ENCODE data around the gene SSR3. TPM values are rescaled to one million over a fixed set of nuclear protein-coding genes. Genes with fewer than 3 reads are reported as not detected.

Gene SSR3
- total and polyA plus RNA-seq, 9 of the 15 experiments (the other 6 are each of a cell fraction or from before 2014, with no cell fraction given), result 104 to 464 (median 307) TPM

DNA sequence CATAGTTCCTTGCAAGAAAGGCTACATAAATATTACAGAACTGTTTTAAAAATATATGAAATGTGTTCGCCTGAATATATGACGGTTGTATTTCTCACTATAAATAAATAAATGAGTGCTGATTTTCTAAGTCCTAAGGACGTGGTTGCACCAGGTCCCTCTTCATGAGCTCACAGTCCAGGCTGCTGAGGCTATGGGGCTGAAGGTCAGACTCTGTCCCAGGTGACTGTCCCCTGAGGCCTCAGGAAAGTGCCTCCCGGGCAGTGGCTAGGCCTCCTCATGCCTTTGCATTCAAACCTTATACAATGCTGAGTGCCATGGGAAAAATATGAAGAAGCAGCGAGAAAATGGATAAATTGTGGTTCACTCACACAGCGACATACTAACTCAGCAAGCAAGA lies 43.5 kb upstream of the SSR3 start (continued):
- no peak for TF ChIP-seq SNAPC5 (CRISPR knock-in tag; IDR thresholded peaks at IDR 0.05)
- TF ChIP-seq RUNX1 (IDR thresholded peaks at IDR 0.05; ENCODE audit: low read depth), result no peak
- no peak for TF ChIP-seq ETS1 (conservative IDR thresholded peaks at IDR 0.05; ENCODE audit: control insufficient read depth, low read depth, low read length)
- no peak for TF ChIP-seq HSF4 (CRISPR knock-in tag; IDR thresholded peaks at IDR 0.05; ENCODE audit: borderline replicate concordance)
- no peak for TF ChIP-seq HDGF (IDR thresholded peaks at IDR 0.05)
- TF ChIP-seq ZNF239 (CRISPR knock-in tag; IDR thresholded peaks at IDR 0.05), result no peak
- no peak for TF ChIP-seq ZNF445 (CRISPR knock-in tag; IDR thresholded peaks at IDR 0.05; ENCODE audit: low read depth)
- TF ChIP-seq, protein P1, sequence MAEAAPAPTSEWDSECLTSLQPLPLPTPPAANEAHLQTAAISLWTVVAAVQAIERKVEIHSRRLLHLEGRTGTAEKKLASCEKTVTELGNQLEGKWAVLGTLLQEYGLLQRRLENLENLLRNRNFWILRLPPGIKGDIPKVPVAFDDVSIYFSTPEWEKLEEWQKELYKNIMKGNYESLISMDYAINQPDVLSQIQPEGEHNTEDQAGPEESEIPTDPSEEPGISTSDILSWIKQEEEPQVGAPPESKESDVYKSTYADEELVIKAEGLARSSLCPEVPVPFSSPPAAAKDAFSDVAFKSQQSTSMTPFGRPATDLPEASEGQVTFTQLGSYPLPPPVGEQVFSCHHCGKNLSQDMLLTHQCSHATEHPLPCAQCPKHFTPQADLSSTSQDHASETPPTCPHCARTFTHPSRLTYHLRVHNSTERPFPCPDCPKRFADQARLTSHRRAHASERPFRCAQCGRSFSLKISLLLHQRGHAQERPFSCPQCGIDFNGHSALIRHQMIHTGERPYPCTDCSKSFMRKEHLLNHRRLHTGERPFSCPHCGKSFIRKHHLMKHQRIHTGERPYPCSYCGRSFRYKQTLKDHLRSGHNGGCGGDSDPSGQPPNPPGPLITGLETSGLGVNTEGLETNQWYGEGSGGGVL (CRISPR knock-in tag; IDR thresholded peaks at IDR 0.05), result no peak
- no peak for TF ChIP-seq TBL1XR1 (IDR thresholded peaks at IDR 0.05; ENCODE audit: low read length in 2 of 2)
- no peak for TF ChIP-seq TCF7 (IDR thresholded peaks at IDR 0.05; ENCODE audit: borderline replicate concordance)
- TF ChIP-seq CHCHD3 (CRISPR knock-in tag; IDR thresholded peaks at IDR 0.05), result no peak
- TF ChIP-seq ZNF609 (CRISPR knock-in tag; IDR thresholded peaks at IDR 0.05; ENCODE audit: borderline replicate concordance), result no peak
